SH-SY5Y (cell line): ENCODE measurements around the gene SEC61A1.

Experiments
- GATA2 ChIP-seq: IDR thresholded peaks from 2 replicates; pipeline ENCODE4 v1.6.1; 2011; ENCODE audit warnings: mild to moderate bottlenecking, low read depth, low read length
- GATA3 ChIP-seq: IDR thresholded peaks from 2 replicates; pipeline ENCODE4 v1.6.1; 2011; ENCODE audit warnings: low read depth, mild to moderate bottlenecking, low read length, moderate library complexity

SEC61A1 gene

GRCh38 chr3:128078875-128079274 lies 26.6 kb downstream of the SEC61A1 start:
- TF ChIP-seq GATA2 (no peak), GATA3 (no peak)

DNA sequence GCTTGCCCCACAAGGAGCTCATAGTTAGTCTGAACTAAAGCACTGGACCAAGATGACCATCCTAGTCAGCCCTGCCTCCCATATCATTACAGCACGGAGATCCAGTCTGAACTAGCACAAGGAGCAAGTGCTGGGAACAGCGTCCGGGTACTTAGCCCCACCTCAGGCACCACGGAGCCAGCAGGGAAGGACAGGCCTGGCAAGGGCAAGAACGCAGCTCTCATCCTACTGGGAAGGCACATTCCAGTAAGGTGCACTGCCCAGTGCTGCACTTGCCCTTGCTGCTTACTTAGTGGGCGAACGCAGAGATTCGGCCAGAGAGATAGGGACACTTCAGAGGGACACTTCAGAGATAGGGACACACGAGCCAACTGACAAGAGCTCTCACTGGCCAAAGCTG lies 27.6 kb downstream of the SEC61A1 start:
- TF ChIP-seq GATA2: no peak
- no peak for TF ChIP-seq GATA3

- no peak for TF ChIP-seq GATA2
- no peak for TF ChIP-seq GATA3
Measured at GRCh38 chr3:128080323-128081080, 28.3 kb downstream of the SEC61A1 start.

GRCh38 chr3:128081226-128081625 lies 29.0 kb downstream of the SEC61A1 start:
- TF ChIP-seq GATA3 (no peak), GATA2 (no peak)

DNA sequence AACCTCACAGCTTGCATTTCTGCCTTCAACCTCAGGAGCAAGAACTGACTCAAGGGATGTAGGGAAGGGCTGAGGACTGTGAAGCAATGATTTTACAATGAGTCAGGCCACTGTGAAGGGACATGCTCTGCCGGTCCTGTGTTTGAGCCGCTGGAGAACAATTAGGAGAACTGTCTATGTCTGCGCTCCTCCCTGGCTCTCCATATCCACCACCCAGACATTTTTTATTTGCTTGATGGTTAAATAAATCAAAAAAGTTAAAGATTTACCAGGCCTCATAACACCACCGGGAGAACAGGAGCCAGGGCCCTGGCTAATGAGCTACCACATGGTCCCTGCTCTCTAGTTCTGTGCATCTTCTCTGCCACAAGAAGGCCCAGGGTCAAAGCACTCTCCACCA lies 29.6 kb downstream of the SEC61A1 start:
- no peak for TF ChIP-seq GATA2
- TF ChIP-seq GATA3: no peak

DNA sequence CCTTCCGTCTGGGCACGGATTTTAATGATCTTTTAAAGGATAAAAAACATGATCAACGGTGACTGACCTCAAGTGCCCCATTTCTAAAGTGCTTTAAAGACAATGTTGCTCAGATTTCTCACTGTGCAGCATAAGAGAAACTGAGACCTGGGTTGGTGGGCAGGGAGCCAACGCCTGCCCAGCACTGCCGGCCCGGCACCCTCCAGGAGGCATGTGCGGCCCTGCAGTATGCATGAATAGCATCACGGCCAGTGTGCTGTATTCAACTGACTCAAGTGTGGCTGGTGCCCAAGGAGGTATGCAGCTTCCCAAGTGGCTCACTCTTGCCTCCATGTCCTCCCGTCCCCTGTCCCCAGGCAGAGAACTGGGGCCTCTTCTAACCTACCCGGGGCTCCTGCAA lies 30.3 kb downstream of the SEC61A1 start:
- TF ChIP-seq GATA3 (no peak), GATA2 (no peak)

DNA sequence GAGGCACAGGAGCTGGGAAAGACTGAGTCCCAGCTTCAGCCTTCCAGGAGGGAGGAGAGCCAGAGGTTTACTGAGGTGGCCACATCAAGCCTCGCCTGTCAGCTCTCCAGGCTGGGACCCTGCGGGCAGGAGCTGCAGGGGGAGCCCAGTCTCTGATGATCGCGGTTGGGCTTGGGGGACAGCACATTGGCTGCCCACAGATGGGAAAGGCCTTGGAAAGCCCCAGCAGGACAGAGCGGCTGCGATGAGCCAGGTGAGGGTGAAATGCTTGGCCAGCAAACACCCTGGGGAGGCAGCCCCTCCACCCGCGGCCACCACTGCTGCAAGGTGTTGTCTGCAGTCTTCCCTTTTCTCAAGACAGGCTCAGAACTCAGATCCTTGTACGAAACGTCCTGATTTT lies 31.2 kb downstream of the SEC61A1 start:
- TF ChIP-seq GATA3: no peak

DNA sequence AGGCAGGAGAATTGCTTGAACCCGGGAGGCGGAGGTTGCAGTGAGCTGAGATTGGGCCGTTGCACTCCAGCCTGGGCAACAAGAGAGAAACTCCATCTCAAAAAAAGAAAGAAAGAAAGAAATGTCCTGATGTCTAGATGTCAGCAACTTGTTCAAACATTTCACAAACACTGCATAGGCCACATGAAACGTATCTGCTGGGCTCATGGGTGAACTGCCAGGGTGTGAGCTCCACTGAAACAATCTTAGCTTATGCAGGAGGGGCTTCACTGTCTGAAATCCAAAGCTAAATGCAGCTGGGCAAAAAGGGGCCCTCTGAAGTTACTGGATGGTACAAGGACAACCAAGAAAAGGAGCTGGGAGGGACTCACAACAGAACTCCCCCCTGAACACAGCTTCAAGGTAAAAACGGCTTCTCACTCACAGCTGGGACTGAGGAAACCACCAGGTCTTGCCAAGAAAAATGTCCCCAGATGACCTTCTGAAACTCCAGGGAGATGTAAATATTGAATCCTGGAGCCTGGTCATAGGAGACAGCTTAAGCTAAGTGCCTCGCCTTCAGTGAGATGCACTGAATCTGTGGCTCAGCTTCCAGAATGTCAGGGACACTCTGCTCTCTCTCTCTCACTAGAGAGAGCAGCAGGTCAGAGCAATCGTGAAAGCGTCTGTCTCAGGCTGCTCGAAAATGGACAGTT lies 31.9 kb downstream of the SEC61A1 start:
- TF ChIP-seq GATA3: no peak
- no peak for TF ChIP-seq GATA2

GRCh38 chr3:128084675-128085021 lies 32.4 kb downstream of the SEC61A1 start:
- TF ChIP-seq GATA2 (no peak), GATA3 (no peak)

GRCh38 chr3:128089135-128089534 lies 36.9 kb downstream of the SEC61A1 start:
- TF ChIP-seq GATA2: no peak
- no peak for TF ChIP-seq GATA3

DNA sequence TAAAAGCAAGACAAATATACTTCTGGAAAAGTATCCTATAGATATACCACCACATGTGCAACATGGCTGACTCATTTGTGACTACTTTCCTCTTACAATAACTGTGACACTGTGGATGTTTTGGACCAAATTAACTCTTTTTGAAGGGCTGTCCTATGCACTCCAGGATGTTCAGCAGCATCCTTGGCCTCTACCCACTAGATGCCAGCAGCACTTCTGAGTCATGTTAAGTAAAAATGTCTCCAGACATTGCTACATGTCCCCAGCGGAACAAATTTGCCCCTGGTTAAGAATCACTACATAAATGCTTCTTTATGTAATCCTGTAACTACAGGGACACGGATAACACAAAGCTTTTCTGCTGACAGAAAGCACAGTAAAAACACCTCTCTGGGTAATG lies 39.3 kb downstream of the SEC61A1 start:
- TF ChIP-seq GATA3: no peak
- TF ChIP-seq GATA2: no peak

- no peak for TF ChIP-seq GATA3
- TF ChIP-seq GATA2: no peak
Measured at GRCh38 chr3:128094295-128095151, 42.3 kb downstream of the SEC61A1 start.

GRCh38 chr3:128095222-128095703 lies 43.0 kb downstream of the SEC61A1 start:
- TF ChIP-seq GATA3 (no peak), GATA2 (no peak)

- TF ChIP-seq GATA3 (no peak), GATA2 (no peak)
Measured at GRCh38 chr3:128098234-128098633, 46.0 kb downstream of the SEC61A1 start.
